HG03442 (cell line): Measurements from ENCODE around the gene AFAP1L2.

ENCODE experiments used
- ATAC-seq: cut with Tn5 transposase; IDR thresholded peaks from one replicate; pipeline ENCODE4 v1.9.1; 2021; ENCODE audit warnings: mild to moderate bottlenecking, moderate library complexity; ENCODE audit not compliant: unreplicated experiment

The AFAP1L2 gene

DNA sequence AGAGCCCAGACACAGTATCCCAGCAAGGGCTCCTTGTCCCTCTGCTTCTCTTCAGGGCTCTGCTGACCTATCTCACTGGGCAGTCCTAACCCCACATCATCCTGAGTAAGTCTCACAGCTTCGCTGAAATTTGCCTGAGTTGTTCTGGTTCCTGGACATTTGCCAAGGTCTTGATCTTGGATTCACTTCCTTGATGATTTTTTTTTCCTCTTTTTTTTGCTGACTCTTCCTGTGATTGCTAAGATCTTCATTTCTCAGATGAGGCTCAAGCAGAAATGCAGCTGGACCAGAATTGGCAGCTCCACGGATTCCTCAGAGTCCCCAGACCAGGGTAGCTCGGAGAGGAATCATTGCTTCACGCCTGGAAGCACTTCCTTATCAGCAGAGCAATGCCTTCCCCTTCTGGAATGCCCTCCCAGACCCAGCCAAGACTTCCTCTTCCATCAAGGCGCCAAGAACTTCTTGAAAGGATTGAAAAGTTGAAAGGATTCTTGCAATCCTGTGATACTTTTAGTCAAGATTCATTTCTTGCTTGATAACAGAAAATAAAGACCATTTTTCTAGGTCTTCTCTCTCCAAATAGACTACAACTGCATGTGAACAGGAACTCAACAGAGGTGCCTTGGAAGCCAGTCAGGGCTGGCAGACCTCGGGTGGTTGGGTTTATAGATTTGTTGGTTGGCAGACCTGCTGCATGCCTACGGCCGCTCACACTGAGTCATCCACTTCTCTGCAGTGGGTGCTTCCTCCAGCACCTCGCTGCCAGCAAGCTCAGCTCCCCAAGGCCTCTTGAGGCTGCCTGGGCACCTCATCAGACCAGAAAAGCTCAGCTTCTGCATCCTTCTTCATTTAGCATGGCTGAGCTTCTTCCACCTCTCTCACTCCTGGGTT lies 8.8 kb upstream of the AFAP1L2 start:
- no peak for ATAC-seq

DNA sequence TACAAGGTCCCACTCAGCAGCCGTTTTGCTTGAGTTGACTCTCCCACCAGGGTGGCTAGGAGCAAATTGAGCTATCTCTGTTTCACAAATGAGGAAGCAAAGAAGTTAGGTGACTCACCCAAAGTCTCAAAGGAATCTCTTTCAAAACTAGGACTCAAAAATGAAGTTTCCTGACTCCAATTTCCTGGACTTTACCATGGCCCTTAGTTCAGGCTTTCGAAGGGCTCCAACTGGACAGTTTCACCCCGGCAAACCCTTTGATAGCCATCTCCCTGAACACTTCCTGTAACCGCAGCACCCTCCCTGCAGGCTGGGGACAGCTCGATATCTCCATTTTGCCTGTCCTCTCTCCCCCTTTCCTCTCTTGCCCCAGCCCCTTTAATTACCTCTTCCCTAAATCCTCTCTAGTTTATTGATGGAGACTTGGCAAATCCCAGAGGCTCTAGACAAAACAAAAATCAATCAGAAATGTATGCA lies 4.7 kb upstream of the AFAP1L2 start:
- ATAC-seq, result no peak

DNA sequence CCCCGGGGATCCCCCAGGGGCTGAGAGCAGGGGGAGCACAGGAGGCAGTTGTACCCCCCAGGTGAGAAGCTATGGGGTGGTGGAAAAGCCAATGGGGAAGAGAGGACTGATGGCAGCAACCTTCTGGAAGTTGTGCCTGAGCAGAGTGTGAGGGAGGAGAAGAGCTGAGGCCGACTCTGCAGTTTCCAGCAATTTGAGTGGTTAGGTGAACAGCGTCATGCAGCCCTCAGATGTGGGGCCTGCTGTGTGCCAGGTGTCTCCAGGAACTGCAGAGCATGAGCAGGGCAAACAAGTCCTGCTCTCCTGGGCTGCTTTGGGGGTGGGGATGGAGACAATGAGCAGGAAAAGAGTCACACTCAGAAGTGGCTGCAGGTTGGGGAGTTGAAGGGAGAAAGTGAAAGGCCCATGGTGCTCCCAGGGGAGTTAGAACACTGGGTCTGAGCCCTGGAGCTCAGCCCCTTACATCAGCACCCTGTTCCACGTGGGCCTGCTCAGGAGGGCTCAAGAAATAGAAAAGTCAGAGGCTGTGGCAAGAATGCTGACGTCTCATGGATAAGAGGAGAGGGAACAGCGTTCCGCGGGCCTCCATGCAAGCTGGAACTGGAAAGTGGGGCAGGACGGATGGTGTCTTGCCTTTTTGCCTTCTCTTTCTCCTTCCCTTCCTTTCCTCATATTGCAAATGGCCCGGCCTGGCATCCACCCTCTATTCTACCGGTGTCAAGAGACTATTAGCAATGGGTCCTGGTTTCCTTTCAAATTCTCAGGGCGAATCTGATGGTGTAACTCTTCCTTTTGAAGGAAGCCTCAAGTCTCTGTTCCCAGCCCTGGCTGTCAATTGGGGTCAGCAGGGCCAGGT lies 4.0 kb upstream of the AFAP1L2 start:
- no peak for ATAC-seq

DNA sequence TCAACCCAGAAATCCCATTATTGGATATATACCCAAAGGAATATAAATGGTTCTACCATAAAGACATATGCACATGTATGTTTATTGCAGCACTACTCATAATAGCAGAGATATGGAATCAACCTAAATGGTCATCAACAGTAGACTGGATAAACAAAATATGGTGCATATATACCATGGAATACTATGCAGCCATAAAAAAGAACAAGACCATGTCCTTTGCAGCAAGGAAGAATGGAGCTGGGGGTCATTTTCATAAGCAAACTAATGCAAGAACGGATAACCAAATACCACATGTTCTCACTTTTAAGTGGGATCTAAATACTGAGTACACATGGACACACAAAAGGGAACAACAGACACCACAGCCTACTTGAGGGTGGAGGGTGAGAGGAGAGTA lies 2.2 kb upstream of the AFAP1L2 start:
- ATAC-seq, result no peak

DNA sequence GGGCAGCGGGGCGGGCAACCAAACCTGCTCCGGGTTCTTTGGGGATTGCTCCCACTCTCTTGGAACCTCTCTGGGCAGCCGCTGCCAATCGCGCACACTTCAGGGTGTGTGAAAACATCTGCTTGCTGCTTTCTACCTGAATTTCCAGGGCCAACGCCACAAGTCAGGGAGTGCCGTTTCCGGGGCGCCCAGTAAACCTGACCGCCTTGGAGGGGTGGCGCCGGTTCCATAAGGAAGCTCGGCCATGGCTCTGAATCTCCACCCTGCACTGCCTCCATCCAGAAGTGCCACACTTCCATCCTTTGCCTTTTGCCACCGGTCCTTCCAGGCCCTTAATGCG lies 679 bp upstream of the AFAP1L2 start:
- ATAC-seq, result no peak

DNA sequence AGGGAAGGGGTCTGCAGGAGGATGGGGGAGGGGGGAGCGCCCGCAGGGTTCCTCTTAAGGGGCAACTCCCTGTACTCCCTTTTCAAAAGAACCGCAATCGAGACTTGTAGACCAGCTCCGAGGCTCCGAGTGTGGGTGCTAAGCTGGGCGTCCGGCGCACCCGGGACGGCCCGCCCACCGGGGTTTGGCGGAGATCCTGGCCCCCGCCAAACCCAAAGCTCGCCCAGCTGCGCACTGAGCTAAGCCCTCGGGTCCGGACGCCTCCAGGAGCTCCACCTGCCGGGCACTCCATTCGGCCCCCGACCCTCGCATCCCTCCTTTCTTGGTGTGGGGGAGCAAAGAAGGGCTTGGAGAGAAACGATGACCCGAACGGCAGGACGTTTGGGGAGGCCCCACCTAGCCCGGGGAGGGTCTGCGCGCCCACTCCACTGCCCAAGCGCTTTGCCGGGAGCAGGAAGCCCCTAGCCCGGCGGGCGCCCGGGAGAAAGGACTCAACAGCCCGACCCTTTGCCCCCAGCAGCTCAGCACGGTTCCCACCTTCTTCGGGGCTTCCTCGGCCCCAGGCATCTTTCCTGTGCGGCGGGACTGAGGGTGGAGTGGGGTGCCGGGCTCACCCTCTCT lies 651 bp downstream of the AFAP1L2 start:
- ATAC-seq, result no peak

DNA sequence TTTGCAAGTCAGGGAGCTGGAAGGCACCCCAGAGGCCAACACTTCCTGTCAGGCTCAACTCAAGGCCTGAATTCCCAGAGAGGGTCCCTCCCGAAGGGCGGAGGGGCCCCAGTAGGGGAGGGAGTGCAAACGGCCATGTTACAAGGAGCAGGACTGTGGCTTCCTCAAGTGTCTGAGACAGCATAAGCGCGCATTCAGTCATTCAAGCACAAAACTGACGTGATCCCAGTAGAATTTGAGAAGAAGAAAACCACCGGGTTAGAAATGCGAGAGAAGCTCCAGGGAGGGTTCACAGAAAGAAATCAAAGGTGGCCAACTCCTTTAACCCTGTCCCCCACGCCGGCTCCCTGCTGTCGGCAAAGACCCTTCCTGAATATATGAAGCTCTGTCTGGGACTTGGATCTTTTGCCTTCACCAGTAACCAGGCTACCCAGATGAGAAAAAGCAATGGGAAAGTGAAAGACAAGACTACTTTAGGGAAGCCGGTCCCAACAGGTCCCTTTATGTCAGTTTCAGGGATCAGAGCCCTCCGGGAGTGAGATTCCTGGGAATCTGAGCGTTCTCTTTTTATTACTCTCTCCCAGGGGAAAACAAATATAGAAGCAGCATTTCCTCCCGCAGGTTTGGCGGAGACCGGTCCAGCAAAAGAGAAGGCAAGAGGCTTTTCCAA lies 1.3 kb downstream of the AFAP1L2 start:
- no peak for ATAC-seq

DNA sequence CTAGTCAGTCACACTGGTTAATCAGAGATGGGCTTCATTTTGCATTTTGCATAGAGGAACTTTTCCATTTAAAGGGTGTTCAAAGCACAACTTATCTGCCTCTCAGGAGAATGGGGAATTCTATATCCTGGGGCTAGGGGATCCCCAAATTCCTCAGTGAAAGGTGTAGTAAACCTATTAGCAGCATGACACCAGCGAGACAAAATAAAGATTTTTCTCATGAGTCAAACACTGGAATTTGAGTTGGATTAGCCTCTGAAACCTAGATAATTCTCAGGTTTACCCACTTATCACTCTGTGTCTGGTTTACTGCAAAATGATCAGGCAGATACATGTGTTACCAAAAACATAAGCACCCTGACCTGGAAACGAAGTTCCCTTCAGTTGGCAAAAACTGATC lies 2.1 kb downstream of the AFAP1L2 start:
- ATAC-seq, result no peak

DNA sequence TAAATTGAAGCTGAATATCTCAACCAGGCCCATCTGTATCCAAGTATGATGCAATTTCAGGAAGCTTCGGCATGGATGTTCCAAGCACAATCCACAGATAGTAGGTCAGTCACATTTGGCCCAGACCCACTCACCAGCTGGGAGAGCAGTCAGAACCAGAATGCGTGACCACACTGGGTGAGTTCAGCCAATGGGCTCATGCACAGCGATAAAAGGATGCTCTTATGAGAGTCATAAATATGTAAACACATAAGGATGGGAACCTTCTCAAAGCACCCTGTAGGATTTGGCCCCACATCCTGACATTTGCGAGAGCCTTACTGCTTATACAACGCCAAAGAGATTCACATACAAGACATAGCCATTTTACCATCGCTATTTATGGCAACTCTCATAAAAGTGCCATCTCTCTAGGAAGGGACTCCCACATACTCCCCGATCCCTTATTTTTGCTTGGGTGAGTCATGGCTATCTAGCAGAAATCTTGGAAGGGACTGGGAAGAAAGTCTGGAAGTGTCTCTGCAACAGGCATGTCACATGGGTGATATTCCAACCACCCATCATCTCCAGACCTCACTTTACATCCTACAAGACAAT lies 3.0 kb downstream of the AFAP1L2 start:
- no peak for ATAC-seq

DNA sequence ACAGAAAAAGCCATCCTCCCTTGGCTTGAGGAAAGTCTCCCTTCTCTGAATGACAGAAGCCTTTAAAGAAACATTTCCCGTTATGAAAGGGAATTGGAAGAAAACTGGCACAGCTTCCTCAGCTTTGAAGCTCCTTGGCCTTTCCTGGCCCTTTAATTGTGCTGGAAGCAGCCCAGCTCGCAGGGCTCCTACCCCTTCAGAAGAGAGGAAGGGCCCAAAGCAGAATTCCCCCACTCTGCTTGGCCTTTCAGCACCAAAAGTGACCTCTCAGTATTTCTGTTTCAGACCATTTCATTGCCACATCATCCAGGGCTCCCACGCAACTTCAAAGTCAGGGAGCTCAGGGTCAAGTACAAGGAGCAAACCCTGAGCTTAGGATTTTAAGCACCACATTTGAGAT lies 4.2 kb downstream of the AFAP1L2 start:
- no peak for ATAC-seq

DNA sequence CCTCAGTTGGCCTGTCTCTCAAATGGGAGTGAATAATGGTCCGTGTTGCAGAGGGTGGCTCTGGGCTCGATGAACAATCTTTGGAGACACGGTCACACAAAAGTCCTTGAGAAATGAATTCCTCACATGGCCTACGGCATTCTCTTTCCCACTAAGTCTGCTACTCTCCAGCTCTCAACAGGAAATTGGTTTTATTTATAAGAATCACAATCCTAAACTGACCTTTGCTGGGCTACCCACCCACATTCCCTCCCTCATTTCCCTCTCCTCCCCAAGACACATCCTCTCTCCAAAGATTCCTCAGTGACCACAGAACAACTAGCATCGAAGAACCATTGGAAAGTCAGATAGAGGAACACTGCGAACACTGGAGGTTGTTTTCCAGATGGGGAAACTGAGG lies 4.7 kb downstream of the AFAP1L2 start:
- no peak for ATAC-seq

DNA sequence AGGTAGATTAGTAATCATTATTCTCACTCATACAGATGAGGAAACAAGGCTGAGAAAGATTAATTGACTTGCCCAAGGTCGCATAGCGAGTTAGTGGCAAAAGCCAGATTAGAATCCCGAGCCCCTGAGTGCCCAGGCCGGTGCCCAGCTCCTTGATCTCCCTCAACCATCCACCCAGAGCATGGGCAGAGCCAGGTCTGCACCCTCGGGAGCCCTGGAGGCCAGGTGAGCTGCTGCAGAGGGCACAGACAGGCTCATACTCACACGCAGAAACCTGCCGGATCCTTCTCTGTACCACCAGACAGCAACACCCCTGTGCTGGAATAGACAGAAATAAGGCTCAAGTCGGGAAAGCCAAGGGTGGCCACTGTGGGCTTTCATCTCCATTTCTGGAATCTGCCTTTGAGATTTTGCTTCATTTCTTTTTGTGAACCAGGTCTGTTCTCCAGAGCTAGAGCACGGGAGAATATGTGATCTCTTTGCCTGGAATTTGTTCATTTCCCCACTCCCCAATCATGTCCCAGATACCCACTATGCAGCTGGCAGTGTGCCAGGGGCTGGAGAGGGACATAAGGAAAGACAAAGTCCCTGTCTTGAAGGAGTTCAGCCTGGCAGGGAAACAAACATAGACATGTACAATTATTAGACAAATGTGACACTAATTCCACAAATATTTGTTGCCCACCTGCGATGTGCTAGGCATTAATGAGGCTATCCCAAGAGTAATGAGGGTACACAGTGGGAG lies 5.5 kb downstream of the AFAP1L2 start:
- ATAC-seq, result no peak

DNA sequence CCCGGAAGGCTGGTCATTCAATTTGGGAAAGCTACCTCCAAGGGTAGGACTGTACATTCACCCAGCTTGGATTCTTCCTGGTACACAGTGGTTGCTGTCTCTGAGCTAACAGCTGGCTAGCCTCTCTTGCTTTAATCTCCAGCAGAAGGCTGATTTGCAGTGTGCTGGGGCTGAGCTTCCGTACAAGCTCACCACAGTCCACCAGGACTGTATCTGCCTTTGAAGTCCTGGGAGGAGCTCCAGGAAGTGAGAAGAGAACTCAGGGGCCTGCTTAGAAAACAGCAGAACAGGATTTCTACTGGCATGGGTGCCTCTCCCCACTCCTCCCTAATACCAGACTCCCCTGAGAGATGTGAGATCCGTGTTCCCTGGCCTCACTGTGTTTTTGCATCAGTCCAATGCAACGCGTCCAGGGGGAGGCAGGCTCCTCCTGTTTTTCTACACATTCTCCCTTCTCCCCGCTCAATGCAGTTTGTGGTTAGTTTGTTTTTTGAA lies 6.6 kb downstream of the AFAP1L2 start:
- no peak for ATAC-seq

DNA sequence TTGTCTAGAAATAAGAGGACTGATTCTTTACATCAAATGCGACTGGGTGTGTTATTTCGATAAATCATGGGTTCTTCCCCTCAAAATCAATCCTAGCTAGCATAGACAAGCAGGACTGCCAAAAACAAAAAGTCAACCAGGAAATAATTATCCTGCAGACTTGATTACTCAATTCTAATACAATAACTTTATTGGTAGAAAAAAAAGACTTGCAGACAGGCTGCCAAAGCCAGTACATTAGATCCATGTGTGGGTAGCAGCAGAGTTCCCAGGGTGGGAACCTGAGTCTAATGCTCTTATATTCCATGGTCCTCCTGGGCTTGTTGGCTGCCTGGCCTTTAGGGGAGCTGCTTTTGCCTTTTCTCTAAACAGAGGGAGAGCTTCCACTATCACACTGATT lies 7.8 kb downstream of the AFAP1L2 start:
- no peak for ATAC-seq

DNA sequence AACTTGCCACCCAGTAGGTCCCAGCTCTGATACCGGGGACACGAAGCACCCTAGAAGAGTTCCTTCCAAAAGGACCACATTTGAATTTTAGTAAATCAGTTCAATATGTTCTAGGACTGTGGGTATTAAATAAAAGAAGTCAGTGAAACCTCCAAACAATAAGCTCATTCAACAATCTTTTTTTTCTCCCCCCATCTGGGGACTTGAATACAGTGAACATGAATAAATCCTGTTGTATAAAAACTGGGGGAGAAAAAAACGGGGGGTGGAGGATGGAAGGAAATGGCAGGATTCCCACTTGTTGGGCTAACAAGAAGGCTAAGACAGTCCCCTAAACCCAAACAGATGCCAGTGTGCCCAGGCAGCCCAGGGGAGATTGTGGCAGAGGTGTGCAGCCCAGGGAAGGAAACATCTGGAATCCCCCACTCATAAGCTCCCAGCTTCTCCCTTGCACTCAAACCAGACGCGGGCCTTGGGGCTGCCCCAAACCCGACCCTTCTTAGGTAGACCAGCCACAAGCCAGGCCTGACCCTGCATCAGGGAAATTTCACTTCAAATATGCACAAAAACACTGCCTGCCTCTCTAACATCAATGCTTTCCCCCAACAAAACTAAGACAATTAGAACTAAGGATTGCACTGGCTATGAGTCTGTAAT lies 8.8 kb downstream of the AFAP1L2 start:
- ATAC-seq, result no peak

DNA sequence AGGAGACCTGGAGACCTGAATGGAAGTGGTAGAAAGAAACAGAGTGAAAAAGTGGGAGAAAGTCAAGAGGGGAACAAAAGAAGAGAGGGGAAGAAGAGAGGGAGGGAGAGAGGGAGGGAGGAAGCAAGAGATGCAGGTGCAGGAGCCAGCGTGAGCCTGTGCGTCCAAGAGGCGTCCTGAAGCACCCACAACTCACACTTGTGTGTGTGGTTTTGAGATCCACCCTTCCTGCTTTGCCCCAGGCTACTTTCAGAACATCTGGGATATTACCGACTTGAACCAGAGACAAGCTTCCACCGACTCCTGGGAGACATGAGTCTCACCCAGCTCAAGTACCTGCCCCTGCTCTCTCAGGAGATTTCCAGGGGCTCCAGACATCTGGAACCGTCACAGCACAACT lies 9.8 kb downstream of the AFAP1L2 start:
- no peak for ATAC-seq

DNA sequence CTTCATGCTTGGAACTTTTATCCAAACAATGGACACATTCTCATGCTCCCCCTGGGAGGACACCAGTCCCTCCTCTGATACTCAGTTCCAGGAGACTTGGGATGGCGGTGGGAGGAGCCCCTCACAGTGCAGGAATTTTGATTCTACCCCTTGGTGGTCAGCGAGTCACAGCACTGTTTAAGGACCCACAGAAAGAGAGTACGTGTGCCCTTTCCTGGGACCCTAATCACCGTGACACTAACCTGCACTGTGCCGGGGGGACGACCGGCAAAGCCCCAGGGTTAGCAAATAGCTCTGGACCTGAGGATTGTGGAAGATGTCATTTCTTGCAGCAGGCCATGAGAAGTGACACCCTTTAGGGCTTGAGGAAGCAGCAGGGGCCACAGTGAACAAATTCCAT lies 10.4 kb downstream of the AFAP1L2 start:
- no peak for ATAC-seq

DNA sequence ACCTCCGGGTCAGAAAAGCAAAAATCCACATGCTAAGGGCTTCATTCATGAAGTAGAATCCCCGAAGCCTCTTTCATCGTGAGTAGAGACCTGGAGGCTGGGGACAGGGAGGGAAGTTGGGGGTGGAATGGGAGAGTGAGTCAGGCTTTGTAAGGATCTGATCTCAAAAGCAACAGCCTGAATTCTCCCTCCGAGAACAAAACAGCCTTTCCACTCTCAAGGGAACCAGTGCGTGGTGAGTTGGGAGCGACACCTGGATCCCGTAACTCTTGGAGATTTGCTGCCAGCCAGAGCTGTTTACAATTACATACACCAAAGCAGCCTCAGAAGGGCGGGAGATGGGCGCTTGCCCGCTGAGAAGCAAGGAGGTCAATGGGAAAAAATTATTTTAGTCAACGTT lies 10.8 kb downstream of the AFAP1L2 start:
- no peak for ATAC-seq

DNA sequence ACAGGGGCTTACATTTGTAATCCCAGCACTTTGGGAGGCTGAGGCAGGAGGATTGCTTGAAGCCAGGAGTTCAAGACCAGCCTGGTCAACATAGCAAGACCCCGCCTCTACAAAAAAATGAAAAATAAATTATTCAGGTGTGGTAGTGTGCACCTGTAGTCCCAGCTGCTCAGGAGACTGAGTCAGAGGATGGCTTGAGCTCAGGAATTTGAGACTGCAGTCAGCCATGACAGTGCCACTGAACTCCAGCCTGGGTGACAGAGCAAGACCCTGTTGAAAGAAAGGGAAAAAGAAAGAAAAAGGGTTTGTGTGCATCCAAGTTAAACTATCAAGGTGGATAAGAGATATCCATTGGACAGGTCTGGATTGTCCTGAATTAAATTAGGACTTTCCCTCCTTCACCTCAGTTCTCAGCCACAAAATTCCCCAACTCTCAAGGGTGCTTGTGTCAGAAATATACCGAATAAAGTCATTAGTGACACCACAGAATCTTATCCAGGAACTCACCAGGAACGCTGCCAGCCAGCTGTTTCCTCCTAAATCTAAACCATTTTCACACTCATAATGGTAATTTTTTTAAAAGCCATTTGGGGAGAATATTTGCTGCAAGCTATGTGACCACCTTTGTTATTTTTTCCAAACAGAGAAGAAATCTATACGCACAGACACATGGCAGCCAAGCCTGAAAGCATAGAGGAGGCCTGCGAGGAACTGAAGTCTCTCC lies 12.0 kb downstream of the AFAP1L2 start:
- ATAC-seq, result no peak
